ENCODE measurements around the gene CXorf51A.
"Not testable (repeated sequence)": the region's sequence is repeated elsewhere in the genome, so short reads cannot be mapped to it uniquely, and the experiment has no call there.

Gene CXorf51A

DNA sequence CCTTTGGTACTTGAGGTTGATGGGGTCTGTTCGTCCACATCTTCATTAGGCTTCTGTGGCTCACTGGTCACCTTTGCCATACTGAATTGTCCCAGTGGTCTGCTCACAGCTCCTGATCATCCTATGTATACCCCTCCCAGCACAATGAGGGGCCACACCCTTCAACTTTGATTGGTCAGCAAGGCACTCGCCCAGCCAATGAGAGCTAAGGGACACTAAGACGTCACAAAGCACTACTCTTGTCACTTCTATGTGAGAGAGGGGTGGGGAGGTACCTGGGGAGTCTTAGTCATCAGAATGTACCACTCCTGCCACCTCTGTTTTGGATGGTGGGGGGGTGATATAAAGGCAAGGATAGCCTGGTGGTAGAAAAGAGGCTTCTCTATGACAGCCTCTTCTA, at the start of gene CXorf51A:
Gene CXorf51A, minus strand, starts transcription at position 101 of the 400 bp plus-strand sequence. Its CDS starts 21 bp downstream, at position 80.
- DNase-seq (ENCODE audit: low read depth in 2 of 2), result not testable (repeated sequence)

DNA sequence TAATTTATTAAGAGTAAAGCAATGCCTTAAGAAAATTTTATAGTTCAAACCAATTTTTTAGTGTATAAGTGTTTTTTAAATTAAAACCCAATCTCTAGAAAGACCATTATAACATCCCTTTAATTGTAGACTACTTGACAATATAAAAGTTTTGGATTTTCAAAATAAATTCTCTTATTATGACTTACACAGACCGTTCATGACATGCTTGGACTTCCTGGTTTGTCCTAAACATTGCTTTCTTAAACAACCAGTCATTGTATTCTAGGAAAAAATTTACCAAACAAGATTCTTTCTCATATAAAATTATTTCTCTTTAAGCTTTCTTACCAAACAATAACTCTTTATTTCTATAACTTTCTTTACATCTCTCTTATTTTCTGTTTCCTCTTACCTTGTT, 49.0 kb upstream of the CXorf51A start:
- DNase-seq (ENCODE audit: low read depth in 2 of 2), result no peak

DNA sequence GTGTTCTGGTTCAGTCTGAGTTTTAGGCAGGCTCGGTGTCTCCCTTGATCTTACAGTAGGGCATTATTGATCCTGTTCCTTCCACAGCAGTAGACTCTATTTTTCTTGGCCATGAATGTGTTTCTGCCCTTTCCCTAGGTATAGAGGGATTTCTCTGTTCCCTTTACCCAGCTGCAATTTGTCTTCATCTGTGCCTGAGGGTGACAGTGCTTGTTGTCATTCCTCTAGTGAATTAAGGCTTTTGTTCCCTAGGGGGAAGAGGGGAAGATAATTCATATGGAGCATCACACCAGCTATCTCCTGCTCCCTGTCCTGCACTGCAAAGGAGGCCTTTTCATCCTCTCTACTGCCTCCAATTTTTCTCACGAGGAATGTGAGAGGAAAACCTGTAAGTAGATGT, 39.7 kb upstream of the CXorf51A start:
- no peak for DNase-seq (ENCODE audit: low read depth in 2 of 2)

DNA sequence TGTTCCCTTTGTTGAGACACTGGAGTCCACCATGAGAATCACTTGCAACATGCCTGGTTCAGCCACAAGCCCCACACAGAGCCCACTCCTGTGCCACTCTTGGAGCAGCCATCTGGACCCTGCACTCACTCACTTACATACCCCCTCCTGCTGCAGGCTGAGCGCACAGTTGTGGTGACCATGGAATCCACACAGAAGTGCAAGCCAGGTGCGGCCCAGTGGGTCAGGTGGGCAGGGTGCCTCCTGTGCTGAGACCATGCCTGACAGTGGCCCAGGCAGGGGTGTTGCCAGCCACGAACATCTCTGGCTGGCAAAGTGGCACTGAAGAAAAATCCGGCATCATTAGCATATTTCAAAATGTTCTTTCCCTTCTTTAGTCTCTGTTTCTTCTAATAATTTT, 17.4 kb upstream of the CXorf51A start:
- no peak for DNase-seq (ENCODE audit: low read depth in 2 of 2)

DNA sequence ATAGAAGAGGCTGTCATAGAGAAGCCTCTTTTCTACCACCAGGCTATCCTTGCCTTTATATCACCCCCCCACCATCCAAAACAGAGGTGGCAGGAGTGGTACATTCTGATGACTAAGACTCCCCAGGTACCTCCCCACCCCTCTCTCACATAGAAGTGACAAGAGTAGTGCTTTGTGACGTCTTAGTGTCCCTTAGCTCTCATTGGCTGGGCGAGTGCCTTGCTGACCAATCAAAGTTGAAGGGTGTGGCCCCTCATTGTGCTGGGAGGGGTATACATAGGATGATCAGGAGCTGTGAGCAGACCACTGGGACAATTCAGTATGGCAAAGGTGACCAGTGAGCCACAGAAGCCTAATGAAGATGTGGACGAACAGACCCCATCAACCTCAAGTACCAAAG, 5.1 kb downstream of the CXorf51A start, which contains the start of gene CXorf51B:
Gene CXorf51B, plus strand, starts transcription at position 301 of the 400 bp plus-strand sequence. Its CDS starts 21 bp downstream, at position 322.
- DNase-seq (ENCODE audit: low read depth in 2 of 2), result not testable (repeated sequence)

Measured in stimulated activated CD4-positive, alpha-beta T cell treated with anti-CD3 and anti-CD28 coated beads, Interleukin-1b, Interleukin-23, amount 100 ng/mL, for 4 hours (primary cell).